Loucy (cell line): ENCODE data around the gene C11orf87.

Experiments
- EZH2phosphoT487 ChIP-seq: fragments of 200-600 bp; IDR thresholded peaks from 2 replicates; pipeline ENCODE4 v1.6.1; 2018; ENCODE audit warnings: antibody characterized with exemption, mild to moderate bottlenecking, moderate library complexity, borderline replicate concordance
- TF ChIP-seq, protein P1 (sequence below): fragments of 200-600 bp; sonication (generic); conservative IDR thresholded peaks from 2 replicates; pipeline ENCODE4 v1.5.1; 2014; ENCODE audit warnings: mild to moderate bottlenecking, antibody characterized with exemption, low read length

DNA sequence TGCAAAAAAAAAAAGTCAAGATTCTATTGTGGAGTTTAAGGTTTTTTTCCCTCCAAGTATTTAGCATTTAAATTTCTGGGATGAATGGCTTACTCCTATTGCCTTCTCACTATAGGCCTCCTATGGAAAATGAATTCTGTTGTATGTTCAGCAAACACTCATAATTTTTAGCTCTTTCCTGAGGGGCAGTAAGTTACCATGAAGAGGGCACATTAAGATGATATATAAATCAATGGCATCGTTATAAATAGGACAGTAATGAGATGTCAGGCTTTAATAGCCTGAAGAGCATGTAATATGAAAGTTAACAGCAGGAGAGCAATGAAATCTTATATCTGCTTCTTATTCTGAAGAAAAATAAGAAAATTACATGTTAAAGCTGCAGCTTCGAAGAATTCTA lies 32.9 kb downstream of the C11orf87 start:
- no peak for TF ChIP-seq EZH2phosphoT487
- TF ChIP-seq, protein P1, sequence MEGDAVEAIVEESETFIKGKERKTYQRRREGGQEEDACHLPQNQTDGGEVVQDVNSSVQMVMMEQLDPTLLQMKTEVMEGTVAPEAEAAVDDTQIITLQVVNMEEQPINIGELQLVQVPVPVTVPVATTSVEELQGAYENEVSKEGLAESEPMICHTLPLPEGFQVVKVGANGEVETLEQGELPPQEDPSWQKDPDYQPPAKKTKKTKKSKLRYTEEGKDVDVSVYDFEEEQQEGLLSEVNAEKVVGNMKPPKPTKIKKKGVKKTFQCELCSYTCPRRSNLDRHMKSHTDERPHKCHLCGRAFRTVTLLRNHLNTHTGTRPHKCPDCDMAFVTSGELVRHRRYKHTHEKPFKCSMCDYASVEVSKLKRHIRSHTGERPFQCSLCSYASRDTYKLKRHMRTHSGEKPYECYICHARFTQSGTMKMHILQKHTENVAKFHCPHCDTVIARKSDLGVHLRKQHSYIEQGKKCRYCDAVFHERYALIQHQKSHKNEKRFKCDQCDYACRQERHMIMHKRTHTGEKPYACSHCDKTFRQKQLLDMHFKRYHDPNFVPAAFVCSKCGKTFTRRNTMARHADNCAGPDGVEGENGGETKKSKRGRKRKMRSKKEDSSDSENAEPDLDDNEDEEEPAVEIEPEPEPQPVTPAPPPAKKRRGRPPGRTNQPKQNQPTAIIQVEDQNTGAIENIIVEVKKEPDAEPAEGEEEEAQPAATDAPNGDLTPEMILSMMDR: no peak
